Testis (tissue), 3 donors: Measurements from ENCODE around the gene DGKB. TPM values are rescaled to one million over a fixed set of nuclear protein-coding genes. Genes with fewer than 3 reads are reported as not detected.

Source experiments
- DNase-seq: peaks from one replicate; pipeline ENCODE4 v3.0.0-alpha.2; 2019
- H3K27ac ChIP-seq, 2 donors: fragments of 200-600 bp; sonication (generic); one replicate each; pipeline ENCODE4 v1.5.1; 2019
- H3K27me3 ChIP-seq: fragments of 200-600 bp; sonication (generic); one replicate; pipeline ENCODE4 v1.5.1; 2019
- H3K36me3 ChIP-seq: fragments of 200-600 bp; sonication (generic); one replicate; pipeline ENCODE4 v1.5.1; 2017; ENCODE audit warnings: low read depth; ENCODE audit errors: missing control alignments
- H3K4me1 ChIP-seq: fragments of 200-600 bp; sonication (generic); one replicate; pipeline ENCODE4 v1.5.1; 2019
- H3K4me3 ChIP-seq, 2 donors: fragments of 200-600 bp; sonication (generic); one replicate each; pipeline ENCODE4 v1.5.1; 2017 to 2019
- H3K9me3 ChIP-seq: fragments of 200-600 bp; sonication (generic); one replicate; pipeline ENCODE4 v1.5.1; 2017
- POLR2A ChIP-seq: fragments of 450-650 bp; IDR thresholded peaks from one replicate; pipeline ENCODE4 v1.6.1; 2017; ENCODE audit warnings: antibody characterized with exemption, mild to moderate bottlenecking, moderate library complexity
- WGBS, 2 donors: methylation state at CpG; one replicate each; pipeline ENCODE4 v1.1.5; 2018; 5-methylcytosine and 5-hydroxymethylcytosine counted together
- intact Hi-C: fragments of 100-400 bp; cut with DNase I; formaldehyde crosslinking; loops from one replicate; pipeline ENCODE4 v1.15.1; 2023; ENCODE audit warnings: low total_unique reads
- polyA plus RNA-seq: library from polyadenylated mRNA; stranded (reverse); fragments of 350-450 nt; fragmentation: Illumina TruSeq; extraction: RNeasy Lipid Tissue Mini Kit (QIAGEN cat#74804); gene quantifications from one replicate; pipeline ENCODE4 v1.2.3, GENCODE V29; 2014; ENCODE audit warnings: low read depth, low replicate concordance; ENCODE audit not compliant: insufficient read depth
- total RNA-seq, 2 donors: library from RNA; depleted of rRNA; stranded (reverse); fragments of >200 nt; gene quantifications; one replicate each; pipeline ENCODE4 v1.2.3, GENCODE V29; 2016
- TF ChIP-seq, protein P1 (sequence below), 3 experiments: fragments of 450-650 bp in 2 of 3; fragments of 200-600 bp in 1 of 3; sonication (generic) in 1 of 3; IDR thresholded peaks; one replicate each; pipeline ENCODE4 v1.5.1; 2016 to 2019; ENCODE audit warnings: antibody characterized with exemption in 3 of 3, mild to moderate bottlenecking in 2 of 3, moderate library complexity in 1 of 3

Gene DGKB
- total and polyA plus RNA-seq, 3 donors from 2014 or later = 0.17 to 1.1 (median 0.55) TPM

DNA sequence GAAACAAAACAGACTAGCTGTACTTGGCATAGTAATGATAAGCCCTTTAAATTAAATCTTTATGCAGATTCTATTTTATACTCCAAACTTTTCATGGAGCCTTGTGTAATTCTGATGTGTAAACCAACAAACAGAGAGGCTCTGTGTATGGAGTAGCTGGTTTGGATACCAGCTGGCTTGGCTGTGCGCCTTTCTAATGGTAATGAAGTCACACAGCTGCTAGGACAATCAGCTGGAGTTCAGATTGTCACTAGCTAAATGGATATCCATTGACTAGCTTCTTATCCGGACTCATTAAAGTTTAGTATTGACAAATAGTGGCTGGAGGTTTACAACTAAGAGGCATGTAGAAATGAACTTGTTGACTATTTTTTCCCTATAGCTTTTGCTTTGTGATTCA is 398.4 kb downstream of the DGKB start:
- no peaks in the 10 kb centered on the region for H3K36me3 ChIP-seq
- 81 to 88% methylated on average over 2 of the region's 2 CpGs for WGBS, 2 donors
- no peaks in the 10 kb centered on the region for H3K4me1 ChIP-seq
- H3K4me3 ChIP-seq = no peak overlapping the region
- TF ChIP-seq, protein P1, sequence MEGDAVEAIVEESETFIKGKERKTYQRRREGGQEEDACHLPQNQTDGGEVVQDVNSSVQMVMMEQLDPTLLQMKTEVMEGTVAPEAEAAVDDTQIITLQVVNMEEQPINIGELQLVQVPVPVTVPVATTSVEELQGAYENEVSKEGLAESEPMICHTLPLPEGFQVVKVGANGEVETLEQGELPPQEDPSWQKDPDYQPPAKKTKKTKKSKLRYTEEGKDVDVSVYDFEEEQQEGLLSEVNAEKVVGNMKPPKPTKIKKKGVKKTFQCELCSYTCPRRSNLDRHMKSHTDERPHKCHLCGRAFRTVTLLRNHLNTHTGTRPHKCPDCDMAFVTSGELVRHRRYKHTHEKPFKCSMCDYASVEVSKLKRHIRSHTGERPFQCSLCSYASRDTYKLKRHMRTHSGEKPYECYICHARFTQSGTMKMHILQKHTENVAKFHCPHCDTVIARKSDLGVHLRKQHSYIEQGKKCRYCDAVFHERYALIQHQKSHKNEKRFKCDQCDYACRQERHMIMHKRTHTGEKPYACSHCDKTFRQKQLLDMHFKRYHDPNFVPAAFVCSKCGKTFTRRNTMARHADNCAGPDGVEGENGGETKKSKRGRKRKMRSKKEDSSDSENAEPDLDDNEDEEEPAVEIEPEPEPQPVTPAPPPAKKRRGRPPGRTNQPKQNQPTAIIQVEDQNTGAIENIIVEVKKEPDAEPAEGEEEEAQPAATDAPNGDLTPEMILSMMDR (IDR thresholded peaks at IDR 0.05) = no peak
- TF ChIP-seq POLR2A = no peak
- DNase-seq = no peak
- no peak overlapping the region for H3K27ac ChIP-seq
- H3K27me3 ChIP-seq = no peaks in the 10 kb centered on the region
- H3K9me3 ChIP-seq = no peaks in the 10 kb centered on the region
- intact Hi-C loops = no loop called here

DNA sequence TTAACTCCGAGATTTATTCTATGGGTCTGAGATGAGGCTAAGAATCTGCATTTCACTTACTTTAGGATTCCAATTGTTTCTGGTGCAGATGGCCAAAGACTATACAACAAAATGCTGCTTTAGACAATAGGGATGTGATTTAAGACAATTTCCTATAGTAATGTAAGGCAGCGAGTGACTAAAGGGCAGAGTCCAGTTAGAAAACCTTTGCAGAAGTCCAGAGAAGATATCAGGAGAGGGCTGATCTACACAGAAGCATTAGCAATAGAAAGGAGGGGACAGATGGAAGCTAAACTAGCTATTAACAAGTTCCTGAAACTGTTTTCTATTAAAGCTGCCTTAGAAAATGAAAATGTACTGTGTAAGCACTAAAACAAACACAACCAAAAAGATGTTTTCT is 398.9 kb downstream of the DGKB start:
- no peak for DNase-seq
- intact Hi-C loops = no loop called here
- Histone ChIP-seq H3K36me3 (no peaks in the 10 kb centered on the region), H3K4me1 (no peaks in the 10 kb centered on the region), H3K4me3 (no peak overlapping the region), H3K27me3 (no peaks in the 10 kb centered on the region), H3K9me3 (no peaks in the 10 kb centered on the region), H3K27ac (no peak overlapping the region)
- no peak for TF ChIP-seq POLR2A
- TF ChIP-seq, protein P1 (IDR thresholded peaks at IDR 0.05) = no peak
- WGBS, 2 donors = 86 to 91% methylated on average over 2 of the region's 2 CpGs

DNA sequence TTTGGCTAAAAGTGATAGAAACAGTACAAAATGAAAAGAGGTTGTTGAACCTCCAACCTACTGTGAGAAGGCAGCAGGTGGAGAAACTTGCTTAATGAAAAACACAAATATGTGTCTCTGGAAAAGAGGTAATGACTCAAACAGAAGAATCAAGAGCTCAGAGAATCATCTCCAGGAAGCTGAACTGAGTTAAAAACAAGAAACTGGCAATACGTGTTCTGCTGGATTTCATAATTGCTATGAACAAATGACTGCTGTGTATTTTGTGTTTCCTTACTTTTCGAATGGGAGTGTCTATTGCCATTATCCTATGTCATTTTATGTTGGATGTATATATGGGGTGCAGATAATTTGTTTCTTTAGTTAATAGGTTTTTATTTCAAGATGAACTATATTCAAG is 401.1 kb downstream of the DGKB start:
- Histone ChIP-seq H3K27ac (no peak overlapping the region), H3K4me1 (no peaks in the 10 kb centered on the region), H3K4me3 (no peak overlapping the region), H3K36me3 (no peaks in the 10 kb centered on the region), H3K27me3 (no peaks in the 10 kb centered on the region), H3K9me3 (no peaks in the 10 kb centered on the region)
- no peak for TF ChIP-seq POLR2A
- TF ChIP-seq, protein P1 (IDR thresholded peaks at IDR 0.05) = no peak
- 97% methylated on average over 2 of the region's 2 CpGs for WGBS, 2 donors
- DNase-seq = no peak
- intact Hi-C loops = no loop called here

DNA sequence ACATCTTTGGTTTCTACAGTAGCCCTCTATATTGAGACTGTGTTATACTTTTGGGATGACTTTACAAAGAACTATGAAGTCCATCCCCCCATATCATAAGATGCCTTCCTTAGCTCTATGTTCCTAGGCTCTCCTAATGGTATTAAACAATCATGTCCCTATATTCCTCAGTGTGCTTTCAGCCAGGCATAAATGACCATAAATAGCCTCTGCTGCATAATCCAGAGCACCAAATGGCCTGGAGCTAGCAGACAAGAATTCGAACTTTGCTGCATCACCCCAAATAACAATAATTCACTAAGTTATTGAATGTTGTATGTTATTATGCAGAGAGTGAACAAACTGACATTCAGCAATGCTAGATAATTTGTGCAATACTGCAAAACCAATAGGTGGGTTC is 405.2 kb downstream of the DGKB start:
- H3K27me3 ChIP-seq = no peaks in the 10 kb centered on the region
- WGBS, 2 donors = 89% methylated on average over 1 of the region's 1 CpG
- H3K27ac ChIP-seq = no peak overlapping the region
- H3K36me3 ChIP-seq = no peaks in the 10 kb centered on the region
- intact Hi-C loops = no loop called here
- no peaks in the 10 kb centered on the region for H3K4me1 ChIP-seq
- no peaks in the 10 kb centered on the region for H3K9me3 ChIP-seq
- TF ChIP-seq, protein P1 (IDR thresholded peaks at IDR 0.05) = no peak
- TF ChIP-seq POLR2A = no peak
- H3K4me3 ChIP-seq = no peak overlapping the region
- no peak for DNase-seq

DNA sequence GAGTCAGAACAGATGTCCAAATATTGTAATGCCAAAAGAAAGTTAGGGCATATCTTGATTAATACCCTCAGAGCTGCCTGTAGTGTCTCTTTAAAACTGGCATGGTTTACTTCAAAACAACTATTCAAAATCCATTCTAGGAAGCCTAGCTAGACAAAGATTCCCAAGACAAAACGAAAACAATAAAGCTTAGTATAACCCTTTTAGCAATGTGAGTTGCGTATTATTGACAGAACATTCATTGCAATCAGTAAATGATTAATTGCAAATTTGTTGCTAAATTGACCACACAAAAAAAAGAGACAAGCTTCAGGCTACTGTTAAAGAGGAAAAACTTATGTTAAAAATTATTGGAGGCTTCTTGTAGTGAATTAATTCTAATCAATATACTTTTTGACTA is 406.9 kb downstream of the DGKB start:
- WGBS, 2 donors = 85 to 94% methylated on average over 2 of the region's 2 CpGs
- Histone ChIP-seq H3K4me1 (no peaks in the 10 kb centered on the region), H3K4me3 (no peak overlapping the region), H3K9me3 (no peaks in the 10 kb centered on the region), H3K27ac (no peak overlapping the region), H3K36me3 (no peaks in the 10 kb centered on the region), H3K27me3 (no peaks in the 10 kb centered on the region)
- TF ChIP-seq POLR2A = no peak
- TF ChIP-seq, protein P1 (IDR thresholded peaks at IDR 0.05) = no peak
- no peak for DNase-seq
- intact Hi-C loops = no loop called here
